ENCODE results near the gene TMEM266.

Gene TMEM266

DNA sequence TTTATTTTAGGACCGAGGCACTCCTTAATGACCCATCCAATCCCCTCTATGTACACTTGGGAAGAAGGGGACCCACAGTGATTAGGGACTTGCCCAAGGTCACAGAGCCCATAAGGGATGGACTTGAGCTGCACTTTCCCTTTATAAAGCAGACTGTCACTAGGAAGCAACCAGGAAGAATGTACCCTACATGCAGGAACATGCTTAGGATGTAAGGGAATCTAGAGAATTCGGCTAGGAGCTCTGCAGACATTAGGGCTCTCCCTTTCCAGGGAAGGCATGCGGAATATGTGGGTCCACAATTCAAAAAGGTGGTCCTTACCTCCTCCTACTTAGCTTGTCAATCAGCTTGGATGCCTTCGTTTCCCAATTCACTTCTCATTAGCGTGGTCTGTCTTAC, 78.7 kb downstream of the TMEM266 start (continued):
- TF ChIP-seq PRDM6 (tag by site-specific recombination; IDR thresholded peaks at IDR 0.05) (no peak), SALL2 (tag by site-specific recombination; IDR thresholded peaks at IDR 0.05; ENCODE audit: borderline replicate concordance) (no peak), EGR2 (tag by site-specific recombination; IDR thresholded peaks at IDR 0.05; ENCODE audit: low read depth) (no peak), ZNF501 (tag by site-specific recombination; IDR thresholded peaks at IDR 0.05) (no peak), ZNF530 (tag by site-specific recombination; IDR thresholded peaks at IDR 0.05; ENCODE audit: low read depth) (no peak), YY1 (tag by site-specific recombination; IDR thresholded peaks at IDR 0.05) (no peak), ZNF112 (tag by site-specific recombination; IDR thresholded peaks at IDR 0.05) (no peak), ZNF280D (tag by site-specific recombination; IDR thresholded peaks at IDR 0.05) (no peak)

- ChIA-PET POLR2A (interaction anchor here (0.7 to 2.0 kb wide), 3 partner anchors 80 to 330 kb away, joined by 3 to 18 read pairs (median 3); partner anchors contain the start of gene TMEM266), CTCF (interaction anchor here (0.6 to 9.6 kb wide), 54 partner anchors 10 to 1385 kb away, joined by 3 to 261 read pairs (median 4); partner anchors contain the start of gene TMEM266)
- Histone ChIP-seq H3K4me3 (ENCODE audit: low read depth, low read length) (no peak overlapping the region), H3K27ac (ENCODE audit: extremely low read depth, low read depth, low read length) (no peak overlapping the region), H3K9me3 (ENCODE audit: control insufficient read depth, insufficient read depth, low read depth, low read length) (no peaks in the 10 kb centered on the region), H3K36me3 (ENCODE audit: control insufficient read depth in 2 of 2, insufficient read depth in 1 of 2, low read length in 2 of 2) (no peaks in the 10 kb centered on the region), H3K4me1 (ENCODE audit: control insufficient read depth, insufficient read depth, low read length) (no peaks in the 10 kb centered on the region)
- TF ChIP-seq ZNF202 (tag by site-specific recombination; IDR thresholded peaks at IDR 0.05; ENCODE audit: borderline replicate concordance) (no peak), PRDM4 (tag by site-specific recombination; IDR thresholded peaks at IDR 0.05) (no peak), ZBTB8A (tag by site-specific recombination; IDR thresholded peaks at IDR 0.05) (no peak), ZFP37 (tag by site-specific recombination; IDR thresholded peaks at IDR 0.05) (no peak), ZNF132 (tag by site-specific recombination; IDR thresholded peaks at IDR 0.05; ENCODE audit: borderline replicate concordance) (no peak), ZNF626 (tag by site-specific recombination; IDR thresholded peaks at IDR 0.05) (no peak), ZNF155 (tag by site-specific recombination; IDR thresholded peaks at IDR 0.05) (no peak), ZNF335 (tag by site-specific recombination; conservative IDR thresholded peaks at IDR 0.05) (peak; percentile 65), ZNF549 (tag by site-specific recombination; IDR thresholded peaks at IDR 0.05) (no peak), ZNF2 (tag by site-specific recombination; IDR thresholded peaks at IDR 0.05) (0 out of 2 replicates have a peak, but pooled peaks have one; percentile 36), ZNF654 (tag by site-specific recombination; IDR thresholded peaks at IDR 0.05; ENCODE audit: low read depth) (peak; percentile 54), ZNF211 (tag by site-specific recombination; IDR thresholded peaks at IDR 0.05; ENCODE audit: low read depth) (no peak)
- TF ChIP-seq, protein P1, sequence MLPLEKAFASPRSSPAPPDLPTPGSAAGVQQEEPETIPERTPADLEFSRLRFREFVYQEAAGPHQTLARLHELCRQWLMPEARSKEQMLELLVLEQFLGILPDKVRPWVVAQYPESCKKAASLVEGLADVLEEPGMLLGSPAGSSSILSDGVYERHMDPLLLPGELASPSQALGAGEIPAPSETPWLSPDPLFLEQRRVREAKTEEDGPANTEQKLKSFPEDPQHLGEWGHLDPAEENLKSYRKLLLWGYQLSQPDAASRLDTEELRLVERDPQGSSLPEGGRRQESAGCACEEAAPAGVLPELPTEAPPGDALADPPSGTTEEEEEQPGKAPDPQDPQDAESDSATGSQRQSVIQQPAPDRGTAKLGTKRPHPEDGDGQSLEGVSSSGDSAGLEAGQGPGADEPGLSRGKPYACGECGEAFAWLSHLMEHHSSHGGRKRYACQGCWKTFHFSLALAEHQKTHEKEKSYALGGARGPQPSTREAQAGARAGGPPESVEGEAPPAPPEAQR (tag by site-specific recombination; IDR thresholded peaks at IDR 0.05) = no peak
- TF ChIP-seq, protein P2, sequence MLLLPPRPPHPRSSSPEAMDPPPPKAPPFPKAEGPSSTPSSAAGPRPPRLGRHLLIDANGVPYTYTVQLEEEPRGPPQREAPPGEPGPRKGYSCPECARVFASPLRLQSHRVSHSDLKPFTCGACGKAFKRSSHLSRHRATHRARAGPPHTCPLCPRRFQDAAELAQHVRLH (tag by site-specific recombination; IDR thresholded peaks at IDR 0.05) = no peak
- TF ChIP-seq, protein P3, sequence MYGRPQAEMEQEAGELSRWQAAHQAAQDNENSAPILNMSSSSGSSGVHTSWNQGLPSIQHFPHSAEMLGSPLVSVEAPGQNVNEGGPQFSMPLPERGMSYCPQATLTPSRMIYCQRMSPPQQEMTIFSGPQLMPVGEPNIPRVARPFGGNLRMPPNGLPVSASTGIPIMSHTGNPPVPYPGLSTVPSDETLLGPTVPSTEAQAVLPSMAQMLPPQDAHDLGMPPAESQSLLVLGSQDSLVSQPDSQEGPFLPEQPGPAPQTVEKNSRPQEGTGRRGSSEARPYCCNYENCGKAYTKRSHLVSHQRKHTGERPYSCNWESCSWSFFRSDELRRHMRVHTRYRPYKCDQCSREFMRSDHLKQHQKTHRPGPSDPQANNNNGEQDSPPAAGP (tag by site-specific recombination; IDR thresholded peaks at IDR 0.05) = no peak
- TF ChIP-seq, protein P4, sequence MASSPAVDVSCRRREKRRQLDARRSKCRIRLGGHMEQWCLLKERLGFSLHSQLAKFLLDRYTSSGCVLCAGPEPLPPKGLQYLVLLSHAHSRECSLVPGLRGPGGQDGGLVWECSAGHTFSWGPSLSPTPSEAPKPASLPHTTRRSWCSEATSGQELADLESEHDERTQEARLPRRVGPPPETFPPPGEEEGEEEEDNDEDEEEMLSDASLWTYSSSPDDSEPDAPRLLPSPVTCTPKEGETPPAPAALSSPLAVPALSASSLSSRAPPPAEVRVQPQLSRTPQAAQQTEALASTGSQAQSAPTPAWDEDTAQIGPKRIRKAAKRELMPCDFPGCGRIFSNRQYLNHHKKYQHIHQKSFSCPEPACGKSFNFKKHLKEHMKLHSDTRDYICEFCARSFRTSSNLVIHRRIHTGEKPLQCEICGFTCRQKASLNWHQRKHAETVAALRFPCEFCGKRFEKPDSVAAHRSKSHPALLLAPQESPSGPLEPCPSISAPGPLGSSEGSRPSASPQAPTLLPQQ (tag by site-specific recombination; IDR thresholded peaks at IDR 0.05) = peak; percentile 87
These were observed 79.7 kb downstream of the TMEM266 start for GRCh38 chr15:76139368-76140073.
